ENCODE measurements around the gene MAPK14.

The MAPK14 gene

GRCh38 chr6:36098253-36098919 lies 70.8 kb downstream of the MAPK14 start:
- TF ChIP-seq, protein P1, sequence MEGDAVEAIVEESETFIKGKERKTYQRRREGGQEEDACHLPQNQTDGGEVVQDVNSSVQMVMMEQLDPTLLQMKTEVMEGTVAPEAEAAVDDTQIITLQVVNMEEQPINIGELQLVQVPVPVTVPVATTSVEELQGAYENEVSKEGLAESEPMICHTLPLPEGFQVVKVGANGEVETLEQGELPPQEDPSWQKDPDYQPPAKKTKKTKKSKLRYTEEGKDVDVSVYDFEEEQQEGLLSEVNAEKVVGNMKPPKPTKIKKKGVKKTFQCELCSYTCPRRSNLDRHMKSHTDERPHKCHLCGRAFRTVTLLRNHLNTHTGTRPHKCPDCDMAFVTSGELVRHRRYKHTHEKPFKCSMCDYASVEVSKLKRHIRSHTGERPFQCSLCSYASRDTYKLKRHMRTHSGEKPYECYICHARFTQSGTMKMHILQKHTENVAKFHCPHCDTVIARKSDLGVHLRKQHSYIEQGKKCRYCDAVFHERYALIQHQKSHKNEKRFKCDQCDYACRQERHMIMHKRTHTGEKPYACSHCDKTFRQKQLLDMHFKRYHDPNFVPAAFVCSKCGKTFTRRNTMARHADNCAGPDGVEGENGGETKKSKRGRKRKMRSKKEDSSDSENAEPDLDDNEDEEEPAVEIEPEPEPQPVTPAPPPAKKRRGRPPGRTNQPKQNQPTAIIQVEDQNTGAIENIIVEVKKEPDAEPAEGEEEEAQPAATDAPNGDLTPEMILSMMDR (IDR thresholded peaks at IDR 0.05; ENCODE audit: low read length, missing control alignments), result no peak
- DNase-seq (ENCODE audit: low read depth), result no peak

DNA sequence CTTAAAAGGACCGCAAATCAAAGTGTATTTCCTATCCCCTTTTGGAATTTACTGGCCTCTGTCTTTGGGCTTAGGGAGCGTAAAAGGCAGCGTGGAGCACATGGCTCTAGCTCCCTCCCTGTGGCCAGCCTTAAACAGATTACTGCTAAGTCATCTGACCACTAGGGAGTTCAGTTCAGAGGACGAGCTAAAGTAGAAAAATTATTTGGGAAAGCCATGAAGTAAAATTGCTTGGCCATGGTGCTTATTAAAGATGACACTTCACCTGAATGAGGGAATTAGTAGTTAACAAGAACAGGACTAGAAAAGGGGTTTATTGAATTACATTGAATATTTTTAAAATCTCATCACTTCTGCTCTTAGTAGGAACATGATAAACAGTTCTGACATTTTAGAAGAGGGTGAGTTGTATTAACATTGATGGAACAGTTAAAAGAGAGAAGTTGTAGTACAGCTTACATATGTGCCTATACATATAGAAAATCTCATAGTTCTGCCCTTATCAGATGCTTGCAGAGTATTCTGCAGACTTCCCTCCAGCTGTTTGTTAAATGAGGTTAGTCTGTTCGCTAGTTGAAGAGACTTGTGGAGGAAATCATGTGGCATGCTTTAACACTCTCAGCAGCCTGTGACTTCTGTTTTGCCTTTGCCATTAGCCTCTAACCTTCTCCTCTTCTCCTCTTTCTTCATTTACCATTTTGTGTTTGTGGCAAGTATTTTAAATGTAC lies 71.5 kb downstream of the MAPK14 start:
- TF ChIP-seq, protein P1 (IDR thresholded peaks at IDR 0.05; ENCODE audit: low read length, missing control alignments), result no peak
- DNase-seq (ENCODE audit: low read depth), result peak; percentile 35
- no peak overlapping the region for H3K4me3 ChIP-seq (replicated peaks; ENCODE audit: low read depth, low read length)

More at GRCh38 chr6:36098253-36098919, 70.8 kb downstream of the MAPK14 start:
- no peak overlapping the region for H3K4me3 ChIP-seq (replicated peaks; ENCODE audit: low read depth, low read length)

DNA sequence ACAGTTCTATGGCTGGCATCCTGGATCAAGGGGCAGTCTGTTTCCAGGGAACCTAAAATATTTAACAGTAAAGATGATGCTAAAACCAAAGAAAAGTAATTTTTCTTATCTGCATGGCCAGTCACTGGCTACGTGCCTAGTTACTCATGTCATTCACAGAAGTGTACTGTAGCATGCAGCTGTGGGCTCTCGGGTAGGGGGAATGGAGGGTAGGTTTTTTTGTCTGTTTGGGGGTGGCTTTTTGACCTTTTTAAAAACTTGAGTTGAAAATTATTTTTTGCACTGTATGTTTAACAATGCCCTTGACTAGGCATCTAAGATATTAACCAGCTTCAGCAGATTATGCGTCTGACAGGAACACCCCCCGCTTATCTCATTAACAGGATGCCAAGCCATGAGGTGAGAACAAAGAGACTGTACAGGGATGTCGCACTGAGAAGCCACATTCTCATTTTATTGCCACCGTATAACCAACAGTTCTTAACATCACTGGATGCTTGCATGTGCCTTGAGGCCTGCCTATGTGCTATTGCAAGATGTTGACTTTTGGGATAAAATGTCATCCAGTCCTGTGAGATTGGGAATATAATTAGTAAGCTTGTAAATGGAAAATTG lies 72.4 kb downstream of the MAPK14 start:
- TF ChIP-seq, protein P1 (IDR thresholded peaks at IDR 0.05; ENCODE audit: low read length, missing control alignments), result no peak
- peak; percentile 26 for DNase-seq (ENCODE audit: low read depth)
- H3K4me3 ChIP-seq (replicated peaks; ENCODE audit: low read depth, low read length), result no peak overlapping the region

DNA sequence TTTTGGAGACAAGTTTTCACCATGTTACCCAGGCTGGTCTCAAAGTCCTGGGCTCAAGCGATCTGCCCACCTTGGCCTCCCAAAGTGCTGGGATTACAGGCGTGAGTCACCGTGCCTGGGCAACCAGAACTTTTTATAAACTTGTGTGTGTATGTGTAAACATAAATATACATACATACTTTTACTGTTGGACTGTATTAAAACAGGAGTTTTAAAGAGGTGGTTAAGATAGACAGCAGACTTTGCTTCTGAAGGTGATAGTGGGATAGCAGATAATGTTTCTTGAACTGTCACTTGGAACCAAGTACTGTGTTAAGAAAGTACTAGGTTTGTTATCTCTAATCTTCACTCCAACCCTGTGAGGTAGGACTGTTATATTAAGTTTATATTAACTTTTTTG lies 74.1 kb downstream of the MAPK14 start:
- no peak for DNase-seq (ENCODE audit: low read depth)
- no peak overlapping the region for H3K4me3 ChIP-seq (replicated peaks; ENCODE audit: low read depth, low read length)
- TF ChIP-seq, protein P1 (IDR thresholded peaks at IDR 0.05; ENCODE audit: low read length, missing control alignments), result no peak

- H3K4me3 ChIP-seq (replicated peaks; ENCODE audit: low read depth, low read length), result no peak overlapping the region
- TF ChIP-seq, protein P1 (IDR thresholded peaks at IDR 0.05; ENCODE audit: low read length, missing control alignments), result no peak
- DNase-seq (ENCODE audit: low read depth), result no peak
Observed at GRCh38 chr6:36102853-36103252, 75.2 kb downstream of the MAPK14 start.

DNA sequence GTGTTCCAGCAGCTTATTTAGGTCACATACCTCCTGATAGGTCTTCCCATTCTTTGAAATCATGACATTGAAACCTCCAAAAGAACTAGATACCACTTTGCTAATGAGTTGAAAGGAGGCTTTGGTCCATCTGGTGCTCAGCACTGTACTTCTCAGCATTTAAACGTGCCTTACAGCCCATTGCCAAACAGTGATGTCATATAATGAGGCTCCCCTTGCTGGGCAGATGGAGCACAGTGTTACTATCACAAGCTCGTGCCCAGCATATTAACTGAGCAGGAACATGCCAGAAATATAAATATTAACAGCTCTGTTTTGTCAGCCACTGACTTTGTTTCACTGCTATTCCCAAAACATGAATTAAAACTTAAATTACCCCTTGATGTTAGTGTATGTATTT lies 77.2 kb downstream of the MAPK14 start:
- DNase-seq (ENCODE audit: low read depth), result peak; percentile 19
- no peak overlapping the region for H3K4me3 ChIP-seq (replicated peaks; ENCODE audit: low read depth, low read length)
- TF ChIP-seq, protein P1 (IDR thresholded peaks at IDR 0.05; ENCODE audit: low read length, missing control alignments), result no peak

Measured in fibroblast of pulmonary artery (primary cell).